Measurements from ENCODE around the gene TRDMT1. TPM values are rescaled to one million over a fixed set of nuclear protein-coding genes. Genes with fewer than 3 reads are reported as not detected.

Gene TRDMT1
- total RNA-seq, 2 donors from 2014 or later, result 4.6 to 4.9 TPM

- no peak for DNase-seq
- intact Hi-C loops (cut with DNase I, micrococcal nuclease), result no loop called here
- ATAC-seq, result no peak
These were observed 12.8 kb downstream of the TRDMT1 start for GRCh38 chr10:17188644-17189172.

GRCh38 chr10:17185873-17186272, 15.6 kb downstream of the TRDMT1 start:
- intact Hi-C loops (cut with DNase I, micrococcal nuclease), result no loop called here
- DNase-seq, result no peak
- no peak for ATAC-seq

GRCh38 chr10:17183110-17183509, 18.4 kb downstream of the TRDMT1 start:
- DNase-seq, result no peak
- ATAC-seq, result no peak
- intact Hi-C loops (cut with DNase I, micrococcal nuclease), result no loop called here

GRCh38 chr10:17181751-17182150, 19.7 kb downstream of the TRDMT1 start:
- intact Hi-C loops (cut with DNase I, micrococcal nuclease), result no loop called here
- DNase-seq (no peak), ATAC-seq (no peak)

GRCh38 chr10:17181110-17181509, 20.4 kb downstream of the TRDMT1 start:
- intact Hi-C loops (cut with DNase I, micrococcal nuclease), result no loop called here
- DNase-seq (no peak), ATAC-seq (no peak)

DNA sequence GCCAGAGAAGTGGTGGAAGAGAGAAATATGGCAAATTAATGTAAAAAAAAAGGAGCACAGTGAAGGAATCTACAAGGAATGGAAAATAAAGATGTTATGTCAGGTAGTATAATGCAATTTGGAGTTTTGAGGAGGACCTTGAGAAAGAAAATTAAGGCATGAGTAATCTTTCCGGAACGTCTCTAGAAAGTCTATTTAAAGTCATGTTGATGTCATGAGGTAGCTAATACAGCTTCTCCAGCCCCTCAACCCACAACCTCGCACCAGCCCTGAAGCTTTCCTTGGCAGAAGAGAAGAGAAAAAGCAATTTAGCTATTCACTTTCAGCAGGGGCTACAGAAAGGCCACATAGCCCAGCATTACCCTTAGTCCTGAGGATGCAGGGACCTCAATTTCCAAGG, 22.5 kb downstream of the TRDMT1 start:
- intact Hi-C loops (cut with DNase I, micrococcal nuclease), result no loop called here
- ATAC-seq (no peak), DNase-seq (no peak)

- no peak for DNase-seq
- peak; percentile 63 for ATAC-seq
These were observed 23.5 kb downstream of the TRDMT1 start for GRCh38 chr10:17178006-17178405.

GRCh38 chr10:17177014-17177413, 24.5 kb downstream of the TRDMT1 start:
- intact Hi-C loops (cut with DNase I, micrococcal nuclease), result no loop called here

More at GRCh38 chr10:17178006-17178405, 23.5 kb downstream of the TRDMT1 start:
- intact Hi-C loops (cut with DNase I, micrococcal nuclease), result no loop called here

DNA sequence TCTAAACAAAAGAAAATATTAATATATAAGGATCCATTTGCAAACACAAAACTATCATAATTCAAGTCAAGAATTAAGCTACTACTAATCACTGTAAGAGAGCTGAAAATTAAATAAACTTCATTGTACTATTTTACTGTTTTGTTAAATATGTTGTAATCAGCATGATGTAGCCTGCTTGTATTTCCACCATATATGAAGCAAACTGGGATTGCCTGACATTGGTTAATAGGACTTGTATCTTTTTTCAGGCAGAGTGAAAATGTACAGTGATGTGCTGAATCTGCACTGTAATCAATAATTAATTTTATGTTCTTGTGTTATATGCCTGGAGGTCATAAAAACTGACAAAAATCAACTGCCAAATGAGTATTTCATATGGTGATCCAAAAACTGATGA, 25.4 kb downstream of the TRDMT1 start:
- intact Hi-C loops (cut with DNase I, micrococcal nuclease), result no loop called here
- DNase-seq, result no peak
- no peak for ATAC-seq

More at GRCh38 chr10:17177014-17177413, 24.5 kb downstream of the TRDMT1 start:
- DNase-seq, result no peak
- ATAC-seq, result no peak

DNA sequence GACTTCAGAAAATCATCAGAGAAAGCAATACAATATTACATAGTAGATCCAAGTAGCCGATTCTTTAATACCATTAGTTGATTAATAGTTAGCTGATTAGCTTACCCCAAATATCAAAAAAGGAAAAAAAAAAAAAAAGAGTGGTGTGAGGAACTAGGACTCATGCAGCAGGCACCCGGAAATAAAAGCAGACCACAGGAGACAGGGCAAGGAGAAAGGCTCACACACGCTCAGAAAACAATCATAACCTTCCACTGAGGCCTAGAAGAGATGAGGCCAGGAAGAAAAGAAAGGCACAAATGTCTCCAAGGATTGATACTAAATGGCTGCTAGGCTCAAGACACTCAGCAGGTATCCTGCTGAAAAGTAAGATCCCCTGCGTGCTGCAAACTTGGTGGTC, 25.9 kb downstream of the TRDMT1 start:
- DNase-seq (no peak), ATAC-seq (no peak)
- intact Hi-C loops (cut with DNase I, micrococcal nuclease), result no loop called here

DNA sequence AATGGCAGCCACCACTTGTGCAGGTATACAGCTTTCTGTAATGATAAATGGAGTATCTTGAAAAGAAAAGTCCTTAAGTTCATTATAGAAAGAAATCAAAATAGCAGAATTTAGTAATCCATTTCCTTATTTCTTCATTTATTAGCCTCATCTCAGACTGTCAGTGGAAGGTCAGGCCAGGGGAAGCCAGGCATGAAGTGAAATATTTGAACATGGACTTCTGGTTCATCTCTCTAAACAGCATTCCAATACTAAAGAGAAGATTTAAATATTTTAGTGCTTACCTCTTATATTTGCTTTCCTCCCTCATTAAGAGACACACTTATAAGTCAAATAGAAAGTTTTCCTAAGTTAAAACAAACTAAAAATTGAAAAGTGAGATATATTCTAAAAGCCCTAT, 26.8 kb downstream of the TRDMT1 start:
- intact Hi-C loops (cut with DNase I, micrococcal nuclease), result no loop called here
- ATAC-seq, result no peak
- no peak for DNase-seq

DNA sequence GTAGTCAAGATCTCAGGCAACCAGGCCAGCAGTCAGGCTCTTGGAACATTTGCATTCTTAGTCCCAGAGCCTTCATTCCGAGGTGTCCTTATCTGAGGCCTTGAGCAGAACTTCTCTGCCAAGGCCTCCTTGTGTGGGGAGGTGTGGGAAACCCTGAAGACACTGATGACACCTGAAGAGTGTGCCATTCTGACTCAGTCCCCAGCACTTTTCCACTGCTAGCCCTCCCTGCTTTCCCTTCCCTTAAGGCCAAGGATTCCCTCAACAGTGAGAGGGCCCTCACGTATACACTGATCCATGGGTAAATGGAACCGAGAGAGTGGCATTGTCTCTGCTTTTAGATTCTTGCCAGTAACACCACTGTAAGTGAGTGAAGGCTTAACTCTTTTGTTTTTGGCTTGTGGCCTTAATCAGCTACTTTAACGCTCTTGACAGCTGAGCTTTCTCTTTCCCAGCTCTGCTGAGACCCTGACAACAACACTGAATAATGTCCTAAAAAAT, 30.3 kb downstream of the TRDMT1 start:
- ATAC-seq (no peak), DNase-seq (no peak)
- intact Hi-C loops (cut with DNase I, micrococcal nuclease), result no loop called here

DNA sequence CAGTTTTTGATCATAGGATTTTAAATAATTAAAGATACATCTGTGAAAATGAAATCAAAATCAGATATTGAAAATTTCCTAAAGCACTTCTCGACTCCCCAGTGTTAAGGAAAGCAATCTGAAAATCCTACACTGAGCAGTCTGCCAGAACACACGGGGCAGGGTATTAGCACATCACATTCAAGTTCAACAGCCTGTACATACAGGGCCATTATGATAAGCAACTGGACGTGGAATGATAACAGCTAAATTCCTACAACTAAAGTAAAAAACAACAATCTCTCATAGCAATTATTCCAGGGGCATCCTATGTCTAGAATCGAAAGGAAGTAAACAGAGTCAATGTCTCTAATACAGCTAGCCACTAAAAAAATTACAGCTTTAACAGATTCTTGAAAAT, 31.7 kb downstream of the TRDMT1 start:
- no peak for DNase-seq
- no peak for ATAC-seq
- intact Hi-C loops (cut with DNase I, micrococcal nuclease), result no loop called here

DNA sequence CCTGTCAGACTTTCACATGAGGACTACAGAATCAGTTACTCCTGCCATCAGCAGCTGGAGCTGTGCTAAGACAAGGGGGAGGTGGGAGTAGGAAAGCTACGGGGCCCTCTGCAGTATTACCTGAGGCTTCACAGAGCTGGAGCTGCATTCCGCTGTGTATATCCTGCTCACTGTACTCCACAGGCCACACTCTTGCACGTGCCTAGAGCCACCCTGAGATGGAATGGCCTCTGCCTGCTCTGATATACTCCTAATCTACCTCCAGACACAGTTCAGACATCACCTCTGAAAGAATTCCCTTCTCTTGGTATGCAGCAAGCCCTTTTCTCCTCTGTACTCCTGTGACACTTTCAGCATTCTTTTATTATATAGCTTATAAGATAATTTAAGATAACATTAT, 34.8 kb downstream of the TRDMT1 start:
- intact Hi-C loops (cut with DNase I, micrococcal nuclease), result no loop called here
- ATAC-seq (no peak), DNase-seq (no peak)

GRCh38 chr10:17162828-17163227, 38.6 kb downstream of the TRDMT1 start:
- ATAC-seq, result no peak
- DNase-seq, result no peak
- intact Hi-C loops (cut with DNase I, micrococcal nuclease), result no loop called here

DNA sequence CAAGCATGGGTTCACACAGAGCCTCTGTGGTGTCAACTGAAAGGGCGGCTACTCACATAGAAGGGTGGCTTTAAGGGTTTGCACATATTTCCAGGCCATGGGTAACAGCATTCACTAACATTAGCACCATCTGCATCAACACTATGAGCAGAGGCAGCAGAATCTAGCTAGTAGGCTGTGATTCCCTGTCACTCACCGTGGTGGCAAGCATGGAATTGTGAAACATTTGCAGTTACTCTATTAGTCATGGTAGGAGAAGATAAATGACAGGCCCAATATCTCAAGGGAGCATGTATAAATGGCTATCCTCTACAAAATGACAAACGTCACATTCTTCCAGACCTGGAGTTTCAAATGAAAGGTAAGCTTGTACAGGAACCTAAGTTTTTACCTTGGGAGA, 39.7 kb downstream of the TRDMT1 start:
- DNase-seq (no peak), ATAC-seq (no peak)
- intact Hi-C loops (cut with DNase I, micrococcal nuclease), result no loop called here

- DNase-seq (no peak), ATAC-seq (no peak)
- intact Hi-C loops (cut with DNase I, micrococcal nuclease), result no loop called here
These were observed 44.4 kb downstream of the TRDMT1 start for GRCh38 chr10:17157024-17157423.

GRCh38 chr10:17155826-17156225, 45.6 kb downstream of the TRDMT1 start:
- no peak for DNase-seq
- ATAC-seq, result peak; percentile 69
- intact Hi-C loops (cut with DNase I, micrococcal nuclease), result no loop called here

DNA sequence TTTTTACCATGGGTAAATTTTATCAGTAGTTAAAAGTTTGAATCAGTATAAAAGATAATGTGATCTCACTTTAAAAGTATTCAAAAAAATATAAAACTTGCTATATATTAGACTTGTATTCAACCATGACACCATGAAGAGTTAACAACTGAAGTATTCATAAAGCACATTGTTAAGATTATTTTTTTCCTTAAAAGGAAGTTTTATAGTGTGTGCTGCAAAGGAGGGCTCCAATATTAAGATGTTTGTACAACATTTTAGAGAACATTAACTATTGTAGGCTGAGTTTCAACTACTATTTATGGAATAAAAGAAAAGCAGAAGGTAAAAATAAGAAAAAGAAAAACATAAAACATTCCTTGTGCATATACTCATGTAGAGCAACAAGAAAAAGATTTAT, 47.4 kb downstream of the TRDMT1 start:
- no peak for DNase-seq
- ATAC-seq, result no peak
- intact Hi-C loops (cut with DNase I, micrococcal nuclease), result no loop called here

DNA sequence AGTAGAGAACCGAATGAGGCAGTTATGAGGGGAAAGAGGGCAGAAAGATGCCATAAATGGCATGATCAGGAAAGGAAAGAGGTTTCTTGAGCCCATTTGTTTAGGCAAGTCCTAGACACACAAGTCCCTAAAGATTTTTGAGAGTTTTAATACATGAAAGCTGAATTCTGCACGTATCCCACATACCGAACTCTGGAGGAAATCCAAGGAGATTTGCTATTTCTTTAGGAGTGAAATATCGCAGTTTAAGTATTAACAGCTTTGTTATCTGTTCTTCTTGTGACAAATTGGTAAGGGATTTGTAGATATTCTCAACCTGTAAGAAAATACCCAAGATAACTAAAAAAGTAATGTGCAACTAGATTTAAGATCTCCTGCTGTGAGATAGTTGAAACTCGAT, 48.2 kb downstream of the TRDMT1 start:
- no peak for DNase-seq
- intact Hi-C loops (cut with DNase I, micrococcal nuclease), result no loop called here

GRCh38 chr10:17151716-17152115, 49.8 kb downstream of the TRDMT1 start:
- ATAC-seq (peak; percentile 83), DNase-seq (no peak)
- intact Hi-C loops (cut with DNase I, micrococcal nuclease), result no loop called here

More for the DNA sequence above, 48.2 kb downstream of the TRDMT1 start:
- no peak for ATAC-seq

Data from left colon (tissue), 2 donors.